Right lobe of liver (tissue), 6 donors: ENCODE measurements around the gene LPCAT2. TPM values are rescaled to one million over a fixed set of nuclear protein-coding genes. Genes with fewer than 3 reads are reported as not detected.

ENCODE experiments used
- ATAC-seq, 4 donors: fragments of 200-7000 bp; cut with Tn5 transposase; one replicate each; pipeline ENCODE4 v1.9.1; 2020; ENCODE audit warnings: mild to moderate bottlenecking in 4 of 4, moderate library complexity in 4 of 4
- DNase-seq, 3 donors: peaks; one replicate each; pipeline ENCODE4 v3.0.0-alpha.2; 2020
- H3K27ac ChIP-seq, 3 donors: fragments of 200-600 bp; one replicate each; pipeline ENCODE4 v1.8.0; 2022
- H3K27me3 ChIP-seq, 2 donors: fragments of 200-600 bp; one replicate each; pipeline ENCODE4 v1.8.0; 2022
- H3K36me3 ChIP-seq, 4 donors: fragments of 200-600 bp; sonication (generic) in 1 of 4; one replicate each; pipeline versions ENCODE4 v1.5.1 to v1.8.0; 2017 to 2022; ENCODE audit warnings: control low read depth in 1 of 4
- H3K4me1 ChIP-seq, 4 donors: fragments of 200-600 bp; sonication (generic) in 1 of 4; one replicate each; pipeline versions ENCODE4 v1.5.1 to v1.8.0; 2017 to 2022; ENCODE audit warnings: control low read depth in 1 of 4
- H3K4me3 ChIP-seq, 3 donors: fragments of 200-600 bp; one replicate each; pipeline ENCODE4 v1.8.0; 2022
- H3K9me3 ChIP-seq, 4 donors: fragments of 200-600 bp; sonication (generic) in 1 of 4; one replicate each; pipeline versions ENCODE4 v1.5.1 to v1.8.0; 2017 to 2022; ENCODE audit warnings: control low read depth in 1 of 4
- CTCF ChIP-seq, 4 donors: fragments of 200-600 bp in 3 of 4; fragments of 450-650 bp in 1 of 4; IDR thresholded peaks; one replicate each; pipeline versions ENCODE4 v1.5.1 to v1.8.0; 2016 to 2022; ENCODE audit warnings: antibody characterized with exemption in 4 of 4, mild to moderate bottlenecking in 2 of 4
- POLR2A ChIP-seq: fragments of 450-650 bp; IDR thresholded peaks from one replicate; pipeline ENCODE4 v1.6.1; 2017; ENCODE audit warnings: antibody characterized with exemption, mild to moderate bottlenecking
- WGBS: methylation state at CpG from one replicate; pipeline ENCODE4 v1.1.6; 2018; ENCODE audit warnings: low coverage, low lambda C conversion rate; ENCODE audit not compliant: insufficient coverage; ENCODE audit errors: missing lambda C conversion rate; 5-methylcytosine and 5-hydroxymethylcytosine counted together
- intact Hi-C, 2 donors: fragments of 100-400 bp; cut with DNase I; formaldehyde crosslinking; loops; one replicate each; pipeline versions ENCODE4 v1.11.2 to v1.14.1; 2022
- total RNA-seq, 6 experiments: library from RNA; depleted of rRNA in 2 of 6; stranded (reverse); fragments of >200 nt in 2 of 6; fragmentation: NEBNext Ultra II Directional in 3 of 6; extraction: Animal tissue kit (Norgen Biotek cat#: 25700) in 3 of 6; gene quantifications; one replicate each; pipeline versions ENCODE4 v1.1.0 to v1.2.4, GENCODE V29; 2016 to 2023
- donor health status: DM: no; HTN: yes; CAD: no.
- donor health status: DM: no; HTN: no; CAD: no.
- donor health status: DM: no; HTN: no; CAD: no.
- donor health status: DM: no; HTN: yes; CAD: no.
- donor health status: DM: no; HTN: yes; CAD: no.

LPCAT2 gene
- total RNA-seq, 6 experiments from 2014 or later, result 1.8 to 5.1 (median 2.7) TPM

- intact Hi-C loops, result no loop called here
- DNase-seq (no peak), ATAC-seq (no peak)
- H3K4me1 ChIP-seq, result no peaks in the 10 kb centered on the region
- no peak within 1 kb of the TSS for H3K27ac ChIP-seq
- no peaks in the 10 kb centered on the region for H3K27me3 ChIP-seq
- H3K36me3 ChIP-seq, result no peaks in the 10 kb centered on the region
- 71% methylated on average over 9 of the region's 9 CpGs for WGBS
- TF ChIP-seq POLR2A (no peak), CTCF (IDR thresholded peaks at IDR 0.05) (no peak)
- no peaks in the 10 kb centered on the region for H3K9me3 ChIP-seq
- no peak within 1 kb of the TSS for H3K4me3 ChIP-seq
These were observed 57.7 kb downstream of the LPCAT2 start, which contains the start of gene CAPNS2 for GRCh38 chr16:55566432-55567175. Gene CAPNS2 (plus strand): TSS chr16:55566684. CDS start chr16:55566757, 73 bp downstream.

- no peaks in the 10 kb centered on the region for H3K9me3 ChIP-seq
- no peaks in the 10 kb centered on the region for H3K27me3 ChIP-seq
- DNase-seq (no peak), ATAC-seq (peak; percentile 40 to 70 (median 57))
- WGBS, result 49% methylated on average over 3 of the region's 3 CpGs
- H3K36me3 ChIP-seq, result no peaks in the 10 kb centered on the region
- no peak overlapping the region for H3K4me3 ChIP-seq
- H3K27ac ChIP-seq, result no peak overlapping the region
- TF ChIP-seq POLR2A (no peak), CTCF (IDR thresholded peaks at IDR 0.05) (no peak)
- intact Hi-C loops, result no loop called here
- no peaks in the 10 kb centered on the region for H3K4me1 ChIP-seq
These were observed 58.5 kb downstream of the LPCAT2 start for GRCh38 chr16:55567382-55567781.

GRCh38 chr16:55568207-55568606 is 59.3 kb downstream of the LPCAT2 start:
- WGBS, result 63% methylated on average over 3 of the region's 3 CpGs
- Histone ChIP-seq H3K36me3 (no peaks in the 10 kb centered on the region), H3K4me3 (no peak overlapping the region), H3K9me3 (no peaks in the 10 kb centered on the region), H3K27ac (no peak overlapping the region), H3K27me3 (no peaks in the 10 kb centered on the region), H3K4me1 (no peaks in the 10 kb centered on the region)
- intact Hi-C loops, result no loop called here
- DNase-seq (no peak), ATAC-seq (no peak)
- TF ChIP-seq CTCF (IDR thresholded peaks at IDR 0.05), result no peak

GRCh38 chr16:55569025-55569424 is 60.2 kb downstream of the LPCAT2 start:
- Histone ChIP-seq H3K27ac (no peak overlapping the region), H3K4me3 (no peak overlapping the region), H3K4me1 (no peaks in the 10 kb centered on the region), H3K27me3 (no peaks in the 10 kb centered on the region), H3K36me3 (no peaks in the 10 kb centered on the region), H3K9me3 (no peaks in the 10 kb centered on the region)
- TF ChIP-seq POLR2A (no peak), CTCF (IDR thresholded peaks at IDR 0.05) (no peak)
- intact Hi-C loops, result no loop called here
- DNase-seq (no peak), ATAC-seq (peak in 2 of 4 donors; percentile 23 to 52)
- WGBS, result 28% methylated on average over 1 of the region's 1 CpG
